Measurements from ENCODE around the gene TBX4.

The TBX4 gene

GRCh38 chr17:61412860-61413660, 39.2 kb upstream of the TBX4 start:
- no peak for DNase-seq

- DNase-seq = no peak
Measured at GRCh38 chr17:61413661-61414126, 38.5 kb upstream of the TBX4 start.

GRCh38 chr17:61414141-61414935, 37.9 kb upstream of the TBX4 start:
- DNase-seq = no peak

GRCh38 chr17:61414936-61415251, 37.3 kb upstream of the TBX4 start:
- no peak for DNase-seq

GRCh38 chr17:61415374-61416210, 36.6 kb upstream of the TBX4 start:
- peak; percentile 64 for DNase-seq

- DNase-seq = no peak
Measured at GRCh38 chr17:61416211-61416539, 36.0 kb upstream of the TBX4 start.

- peak; percentile 88 for DNase-seq
Measured at GRCh38 chr17:61416540-61417363, 35.5 kb upstream of the TBX4 start.

- DNase-seq = no peak
Measured at GRCh38 chr17:61418449-61418848, 33.8 kb upstream of the TBX4 start.

GRCh38 chr17:61419496-61420046, 32.7 kb upstream of the TBX4 start:
- DNase-seq = no peak

- no peak for DNase-seq
Measured at GRCh38 chr17:61420052-61420451, 32.2 kb upstream of the TBX4 start.

GRCh38 chr17:61420745-61421398, 31.4 kb upstream of the TBX4 start:
- DNase-seq = no peak

GRCh38 chr17:61421460-61421859, 30.8 kb upstream of the TBX4 start:
- no peak for DNase-seq

GRCh38 chr17:61422116-61422799, 30.0 kb upstream of the TBX4 start:
- DNase-seq = no peak

- DNase-seq = no peak
Measured at GRCh38 chr17:61422869-61423268, 29.4 kb upstream of the TBX4 start.

- no peak for DNase-seq
Measured at GRCh38 chr17:61423967-61424649, 28.1 kb upstream of the TBX4 start.

GRCh38 chr17:61425682-61426481, 26.3 kb upstream of the TBX4 start:
- no peak for DNase-seq

GRCh38 chr17:61426482-61427304, 25.5 kb upstream of the TBX4 start:
- peak; percentile 65 for DNase-seq

GRCh38 chr17:61427567-61427966, 24.7 kb upstream of the TBX4 start:
- DNase-seq = no peak

Data from fibroblast of skin of back (primary cell).